ENCODE data around the gene CARD8.
A peak's percentile ranks its signal among the peaks of the same experiment; 100 is the strongest.

CARD8 gene

GRCh38 chr19:48169939-48170803, 85.5 kb downstream of the CARD8 start, which contains the start of the genes LIG1 and ZSWIM9:
Gene LIG1, minus strand, starts transcription at chr19:48170344. Its CDS starts 4,778 bp downstream, at chr19:48165566.
Gene ZSWIM9, plus strand, starts transcription at chr19:48170680. Its CDS starts 1,123 bp downstream, at chr19:48171803.
- peak; percentile 92 for DNase-seq

GRCh38 chr19:48169578-48169938, 86.2 kb downstream of the CARD8 start:
- peak; percentile 93 for DNase-seq

- no peak for DNase-seq
Measured at GRCh38 chr19:48168689-48169088, 87.0 kb downstream of the CARD8 start.

GRCh38 chr19:48158210-48158790, 97.4 kb downstream of the CARD8 start:
- DNase-seq = no peak
